Breast epithelium (tissue), 3 donors: Measurements from ENCODE around the gene MIOS.

ENCODE experiments used
- POLR2A ChIP-seq: fragments of 450-650 bp; IDR thresholded peaks from one replicate; pipeline ENCODE4 v1.6.1; 2016; ENCODE audit warnings: antibody characterized with exemption, mild to moderate bottlenecking, moderate library complexity
- TF ChIP-seq, protein P1 (sequence below), 3 donors: fragments of 450-650 bp; IDR thresholded peaks; one replicate each; pipeline ENCODE4 v1.5.1; 2016 to 2017; ENCODE audit warnings: antibody characterized with exemption in 3 of 3, mild to moderate bottlenecking in 3 of 3, moderate library complexity in 3 of 3

DNA sequence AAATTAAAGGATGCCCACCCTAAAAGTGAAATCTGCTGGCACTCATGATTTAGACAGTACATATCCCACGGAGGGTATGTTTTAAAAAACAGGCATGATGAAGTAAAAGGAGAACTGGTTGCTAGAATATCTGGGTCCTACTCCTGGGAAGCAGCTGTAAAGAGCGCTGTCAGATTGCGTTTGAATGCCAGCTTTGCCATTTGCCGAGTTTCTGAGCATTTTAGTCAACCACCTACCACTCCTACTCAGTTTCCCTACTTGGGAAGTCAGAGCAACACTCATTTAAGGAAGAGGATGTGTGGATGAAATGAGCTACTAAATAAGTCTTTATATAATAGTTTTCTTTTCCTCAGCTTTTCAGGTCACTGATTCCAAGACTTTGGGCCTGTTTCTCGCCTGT is 72.7 kb downstream of the MIOS start:
- TF ChIP-seq, protein P1, sequence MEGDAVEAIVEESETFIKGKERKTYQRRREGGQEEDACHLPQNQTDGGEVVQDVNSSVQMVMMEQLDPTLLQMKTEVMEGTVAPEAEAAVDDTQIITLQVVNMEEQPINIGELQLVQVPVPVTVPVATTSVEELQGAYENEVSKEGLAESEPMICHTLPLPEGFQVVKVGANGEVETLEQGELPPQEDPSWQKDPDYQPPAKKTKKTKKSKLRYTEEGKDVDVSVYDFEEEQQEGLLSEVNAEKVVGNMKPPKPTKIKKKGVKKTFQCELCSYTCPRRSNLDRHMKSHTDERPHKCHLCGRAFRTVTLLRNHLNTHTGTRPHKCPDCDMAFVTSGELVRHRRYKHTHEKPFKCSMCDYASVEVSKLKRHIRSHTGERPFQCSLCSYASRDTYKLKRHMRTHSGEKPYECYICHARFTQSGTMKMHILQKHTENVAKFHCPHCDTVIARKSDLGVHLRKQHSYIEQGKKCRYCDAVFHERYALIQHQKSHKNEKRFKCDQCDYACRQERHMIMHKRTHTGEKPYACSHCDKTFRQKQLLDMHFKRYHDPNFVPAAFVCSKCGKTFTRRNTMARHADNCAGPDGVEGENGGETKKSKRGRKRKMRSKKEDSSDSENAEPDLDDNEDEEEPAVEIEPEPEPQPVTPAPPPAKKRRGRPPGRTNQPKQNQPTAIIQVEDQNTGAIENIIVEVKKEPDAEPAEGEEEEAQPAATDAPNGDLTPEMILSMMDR (IDR thresholded peaks at IDR 0.05), result no peak
- TF ChIP-seq POLR2A, result no peak
